HepG2 (cell line): ENCODE measurements around the gene SMTNL1. TPM values are rescaled to one million over a fixed set of nuclear protein-coding genes. Genes with fewer than 3 reads are reported as not detected.

Experiments
- ARID3A ChIP-seq: IDR thresholded peaks from 2 replicates; pipeline ENCODE4 v1.6.1; 2012; ENCODE audit warnings: low read depth, low read length, improper control_type of control experiment
- FOSL1 ChIP-seq: sonication (generic); formaldehyde crosslinking; IDR thresholded peaks from 2 replicates; pipeline ENCODE4 v1.9.0; 2021; ENCODE audit warnings: missing genetic modification reagents, borderline replicate concordance
- HIC2 ChIP-seq: sonication (generic); formaldehyde crosslinking; IDR thresholded peaks from 2 replicates; pipeline ENCODE4 v1.9.0; 2022; ENCODE audit warnings: low read depth, missing genetic modification reagents
- HMGXB4 ChIP-seq, 2 experiments: sonication (generic) in 1 of 2; formaldehyde crosslinking in 1 of 2; IDR thresholded peaks; 2 replicates each; pipeline versions ENCODE4 v1.4.0 to v1.6.1; 2018 to 2020; ENCODE audit warnings: missing genetic modification reagents in 2 of 2, borderline replicate concordance in 1 of 2, low read depth in 1 of 2, mild to moderate bottlenecking in 1 of 2, missing biosample characterization in 1 of 2
- JUN ChIP-seq: sonication (generic); formaldehyde crosslinking; IDR thresholded peaks from 2 replicates; pipeline ENCODE4 v1.4.0; 2020; ENCODE audit warnings: mild to moderate bottlenecking, missing genetic modification reagents
- KLF11 ChIP-seq: IDR thresholded peaks from 2 replicates; pipeline ENCODE4 v1.6.1; 2016; ENCODE audit warnings: missing compliant biosample characterization
- MIXL1 ChIP-seq: IDR thresholded peaks from 2 replicates; pipeline ENCODE4 v1.6.1; 2016
- MYPOP ChIP-seq: sonication (generic); formaldehyde crosslinking; IDR thresholded peaks from 2 replicates; pipeline ENCODE4 v1.8.1; 2023; ENCODE audit warnings: mild to moderate bottlenecking, moderate library complexity, missing genetic modification reagents
- PRDM15 ChIP-seq: sonication (generic); formaldehyde crosslinking; IDR thresholded peaks from 2 replicates; pipeline ENCODE4 v1.4.0; 2020; ENCODE audit warnings: missing genetic modification reagents
- RXRA ChIP-seq: sonication (generic); formaldehyde crosslinking; IDR thresholded peaks from 2 replicates; pipeline ENCODE4 v1.5.1; 2020; ENCODE audit warnings: missing genetic modification reagents
- STAT6 ChIP-seq: sonication (generic); formaldehyde crosslinking; IDR thresholded peaks from 2 replicates; pipeline ENCODE4 v1.4.0; 2020; ENCODE audit warnings: missing genetic modification reagents, mild to moderate bottlenecking, borderline replicate concordance
- TARDBP ChIP-seq: sonication (generic); formaldehyde crosslinking; IDR thresholded peaks from 2 replicates; pipeline ENCODE4 v1.8.0; 2022; ENCODE audit warnings: mild to moderate bottlenecking, missing genetic modification reagents
- U2AF2 ChIP-seq: fragments of 200-400 bp; formaldehyde crosslinking; IDR thresholded peaks from 2 replicates; pipeline ENCODE4 v1.6.1; 2017; ENCODE audit warnings: low read depth, mild to moderate bottlenecking, low read length
- ZNF430 ChIP-seq: sonication (generic); formaldehyde crosslinking; IDR thresholded peaks from 2 replicates; pipeline ENCODE4 v1.9.0; 2021; ENCODE audit warnings: mild to moderate bottlenecking, missing genetic modification reagents
- ZNF713 ChIP-seq: sonication (generic); formaldehyde crosslinking; IDR thresholded peaks from 2 replicates; pipeline ENCODE4 v1.4.0; 2020; ENCODE audit warnings: mild to moderate bottlenecking, missing genetic modification reagents
- ZNF781 ChIP-seq: sonication (generic); formaldehyde crosslinking; IDR thresholded peaks from 2 replicates; pipeline ENCODE4 v1.5.1; 2020; ENCODE audit warnings: borderline replicate concordance, mild to moderate bottlenecking, missing genetic modification reagents; ENCODE audit errors: not compliant biosample characterization
- polyA plus RNA-seq, 8 experiments: library from polyadenylated mRNA; depleted of rRNA in 3 of 8; stranded (reverse) in 7 of 8; unstranded in 1 of 8; fragments of >200 nt; fragmentation: Illumina TruSeq in 4 of 8; extraction: Trizol in 4 of 8; gene quantifications; 2 replicates each; pipeline versions ENCODE4 v1.2.1 to v1.2.3, GENCODE V29; 2011 to 2016; ENCODE audit warnings: low read depth in 4 of 8, missing spikeins in 1 of 8, mixed read lengths in 1 of 8; ENCODE audit not compliant: insufficient read depth in 1 of 8
- total RNA-seq, 5 experiments: library from RNA; depleted of rRNA; stranded (reverse); fragments of >200 nt; fragmentation: Illumina TruSeq; extraction: Trizol; gene quantifications; 2 replicates each; pipeline ENCODE4 v1.2.3, GENCODE V29; 2016; ENCODE audit warnings: low read depth in 1 of 5

SMTNL1 gene
- total and polyA plus RNA-seq, 2 of the 13 experiments (the other 11 are each of a cell fraction or from before 2014, with no cell fraction given), result 0.04 TPM; not detected in 1

- TF ChIP-seq MIXL1 (CRISPR knock-in tag), result no peak; the same call in 1 of the 2 replicates
- no peak for TF ChIP-seq KLF11 (CRISPR knock-in tag)
- TF ChIP-seq TARDBP (CRISPR knock-in tag), result 0 out of 2 replicates have a peak, but pooled peaks have one; percentile 23
- no peak for TF ChIP-seq MYPOP (CRISPR knock-in tag)
- no peak for TF ChIP-seq JUN (CRISPR knock-in tag)
- TF ChIP-seq ZNF430 (CRISPR knock-in tag), result no peak
- no peak for TF ChIP-seq FOSL1 (CRISPR knock-in tag)
- TF ChIP-seq HIC2 (CRISPR knock-in tag), result no peak
- no peak for TF ChIP-seq U2AF2
- TF ChIP-seq HMGXB4 (CRISPR knock-in tag; IDR thresholded peaks at IDR 0.05; ENCODE audit: borderline replicate concordance in 1 of 2, low read depth in 1 of 2), result peak in 1 of 2 experiments; percentile 60; a peak in 1 of 4 replicates
- TF ChIP-seq ZNF713 (CRISPR knock-in tag), result no peak
- TF ChIP-seq STAT6 (CRISPR knock-in tag), result no peak
- no peak for TF ChIP-seq PRDM15 (CRISPR knock-in tag)
- TF ChIP-seq RXRA (CRISPR knock-in tag), result no peak
- TF ChIP-seq ARID3A, result no peak
- peak; percentile 30 for TF ChIP-seq ZNF781
These were observed 10.3 kb upstream of the SMTNL1 start (continued) for GRCh38 chr11:57527056-57527631.
